ENCODE data around the gene CFAP52. TPM values are rescaled to one million over a fixed set of nuclear protein-coding genes. Genes with fewer than 3 reads are reported as not detected.

Gene CFAP52
- total and polyA plus RNA-seq, 2 of the 8 experiments (the other 6 are each of a cell fraction or from before 2014, with no cell fraction given) = 0.11 TPM; not detected in 1

DNA sequence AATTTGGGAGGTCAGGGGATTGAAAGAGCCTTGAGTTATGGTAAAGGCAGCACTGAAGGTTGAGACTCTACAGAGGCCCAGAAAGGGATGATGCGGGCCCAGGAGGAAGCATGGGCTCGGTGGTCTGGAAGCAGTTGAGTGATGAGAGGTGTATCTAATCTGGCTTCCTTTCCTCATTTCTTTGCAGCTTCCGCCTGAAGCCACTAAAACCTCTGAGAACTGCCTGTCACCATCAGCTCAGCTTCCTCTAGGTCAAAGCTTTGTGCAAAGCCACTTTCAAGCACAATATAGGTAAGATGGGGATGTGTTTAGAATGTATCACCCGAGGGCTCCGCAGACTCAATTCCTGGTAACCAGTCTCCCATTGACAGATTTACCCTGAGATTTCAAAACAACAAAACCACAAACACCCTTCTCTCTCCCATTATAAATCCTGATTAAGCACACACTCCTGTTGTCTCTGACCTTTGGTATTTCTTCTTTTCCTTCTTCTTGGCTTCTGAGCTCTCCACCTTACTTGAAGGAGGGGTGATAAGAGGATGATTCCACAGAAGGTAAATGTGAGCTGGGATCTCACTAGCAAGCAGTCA, 90.1 kb downstream of the CFAP52 start (continued):
- TF ChIP-seq MAFK (IDR thresholded peaks at IDR 0.05; ENCODE audit: low read depth, low read length) (no peak), TAF1 (IDR thresholded peaks at IDR 0.05; ENCODE audit: low read depth, low read length) (no peak), CBX8 (IDR thresholded peaks at IDR 0.05; ENCODE audit: borderline replicate concordance, low read depth, low read length) (no peak), SIX5 (IDR thresholded peaks at IDR 0.05; ENCODE audit: low read depth, low read length) (no peak), CTBP2 (IDR thresholded peaks at IDR 0.05; ENCODE audit: borderline replicate concordance, insufficient read depth, insufficient read length, low read length) (no peak), CEBPB (IDR thresholded peaks at IDR 0.05; ENCODE audit: low read depth, low read length) (no peak), KDM5A (IDR thresholded peaks at IDR 0.05; ENCODE audit: low read length) (no peak), SP1 (IDR thresholded peaks at IDR 0.05; ENCODE audit: low read depth, low read length) (no peak)
- TF ChIP-seq, protein P1, sequence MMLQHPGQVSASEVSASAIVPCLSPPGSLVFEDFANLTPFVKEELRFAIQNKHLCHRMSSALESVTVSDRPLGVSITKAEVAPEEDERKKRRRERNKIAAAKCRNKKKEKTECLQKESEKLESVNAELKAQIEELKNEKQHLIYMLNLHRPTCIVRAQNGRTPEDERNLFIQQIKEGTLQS (IDR thresholded peaks at IDR 0.05; ENCODE audit: insufficient read depth, low read depth, low read length) = no peak

Measured in H1 (cell line).